H9 (cell line): ENCODE measurements around the gene ATG101. TPM values are rescaled to one million over a fixed set of nuclear protein-coding genes. Genes with fewer than 3 reads are reported as not detected.

Source experiments
- DNase-seq: peaks from one replicate; pipeline ENCODE4 v3.0.0-alpha.2; 2017
- H2AFZ ChIP-seq: one replicate; pipeline ENCODE4 v1.6.1; 2013; ENCODE audit warnings: mild to moderate bottlenecking, low read length, control low read depth, moderate library complexity
- H2AK5ac ChIP-seq: 2 replicates; pipeline ENCODE4 v1.6.1; 2013; ENCODE audit warnings: low read length, control low read depth, mixed read lengths; ENCODE audit not compliant: insufficient read length
- H2BK120ac ChIP-seq: one replicate; pipeline ENCODE4 v1.6.1; 2013; ENCODE audit warnings: low read depth, mild to moderate bottlenecking, low read length, control low read depth, inconsistent platforms; ENCODE audit not compliant: poor library complexity, severe bottlenecking
- H2BK12ac ChIP-seq: 2 replicates; pipeline ENCODE4 v1.6.1; 2013; ENCODE audit warnings: low read length, control low read depth, mixed read lengths, low read depth; ENCODE audit not compliant: insufficient read length
- H2BK15ac ChIP-seq: 2 replicates; pipeline ENCODE4 v1.6.1; 2013; ENCODE audit warnings: low read depth, low read length, control low read depth
- H2BK20ac ChIP-seq: one replicate; pipeline ENCODE4 v1.6.1; 2013; ENCODE audit warnings: low read depth, mild to moderate bottlenecking, low read length, control low read depth, inconsistent platforms; ENCODE audit not compliant: poor library complexity, severe bottlenecking
- H2BK5ac ChIP-seq: 2 replicates; pipeline ENCODE4 v1.6.1; 2013; ENCODE audit warnings: low read length, control low read depth, mixed read lengths; ENCODE audit not compliant: insufficient read length
- H3K14ac ChIP-seq: 2 replicates; pipeline ENCODE4 v1.6.1; 2013; ENCODE audit warnings: low read length, control low read depth; ENCODE audit not compliant: insufficient read depth
- H3K18ac ChIP-seq: 2 replicates; pipeline ENCODE4 v1.6.1; 2013; ENCODE audit warnings: low read depth, mild to moderate bottlenecking, mixed read lengths, low read length, control low read depth; ENCODE audit not compliant: insufficient read length
- H3K23ac ChIP-seq: 2 replicates; pipeline ENCODE4 v1.6.1; 2013; ENCODE audit warnings: low read length, control low read depth, mixed read lengths, low read depth; ENCODE audit not compliant: insufficient read length
- H3K23me2 ChIP-seq: 2 replicates; pipeline ENCODE4 v1.6.1; 2013; ENCODE audit warnings: low read depth, mild to moderate bottlenecking, mixed read lengths, low read length, control low read depth; ENCODE audit not compliant: insufficient read length, poor library complexity, severe bottlenecking
- H3K27ac ChIP-seq: 2 replicates; pipeline ENCODE4 v1.5.1; 2013; ENCODE audit warnings: low read length, control low read depth, mixed read lengths, low read depth; ENCODE audit not compliant: insufficient read length
- H3K27me3 ChIP-seq: 2 replicates; pipeline ENCODE4 v1.6.1; 2013; ENCODE audit warnings: low read length, control low read depth, inconsistent platforms; ENCODE audit not compliant: insufficient read depth
- H3K4ac ChIP-seq: 2 replicates; pipeline ENCODE4 v1.6.1; 2013; ENCODE audit warnings: low read depth, mild to moderate bottlenecking, control low read depth, inconsistent platforms, low read length, moderate library complexity
- H3K4me1 ChIP-seq: 2 replicates; pipeline ENCODE4 v1.6.1; 2013; ENCODE audit warnings: low read length, control low read depth, inconsistent platforms; ENCODE audit not compliant: insufficient read depth
- H3K4me2 ChIP-seq: 2 replicates; pipeline ENCODE4 v1.6.1; 2013; ENCODE audit warnings: low read length, control low read depth, mixed read lengths; ENCODE audit not compliant: insufficient read length, insufficient read depth
- H3K56ac ChIP-seq: 2 replicates; pipeline ENCODE4 v1.6.1; 2013; ENCODE audit warnings: low read depth, mild to moderate bottlenecking, mixed read lengths, low read length, control low read depth; ENCODE audit not compliant: insufficient read length
- H3K79me1 ChIP-seq: 2 replicates; pipeline ENCODE4 v1.6.1; 2013; ENCODE audit warnings: low read depth, mild to moderate bottlenecking, moderate library complexity, low read length, control low read depth, inconsistent platforms; ENCODE audit not compliant: insufficient read depth, poor library complexity, severe bottlenecking
- H3K79me2 ChIP-seq: 2 replicates; pipeline ENCODE4 v1.6.1; 2013; ENCODE audit warnings: low read length, control low read depth, inconsistent platforms; ENCODE audit not compliant: insufficient read depth
- H3K9ac ChIP-seq: 2 replicates; pipeline ENCODE4 v1.6.1; 2013; ENCODE audit warnings: low read length, control low read depth, mixed read lengths; ENCODE audit not compliant: insufficient read length; ENCODE audit errors: extremely low read depth
- H3K9me3 ChIP-seq: one replicate; pipeline ENCODE4 v1.6.1; 2013; ENCODE audit warnings: low read depth, low read length, inconsistent platforms; ENCODE audit not compliant: control insufficient read depth
- H3T11ph ChIP-seq: one replicate; pipeline ENCODE4 v1.6.1; 2013; ENCODE audit warnings: mild to moderate bottlenecking, low read length, control low read depth, inconsistent platforms
- H4K20me1 ChIP-seq: one replicate; pipeline ENCODE4 v1.6.1; 2013; ENCODE audit not compliant: control insufficient read depth, insufficient read length, insufficient read depth
- H4K5ac ChIP-seq: 2 replicates; pipeline ENCODE4 v1.6.1; 2013; ENCODE audit warnings: low read depth, mild to moderate bottlenecking, mixed read lengths, low read length, control low read depth; ENCODE audit not compliant: insufficient read length
- H4K8ac ChIP-seq: replicated peaks from 2 replicates; pipeline ENCODE4 v1.6.1; 2013; ENCODE audit warnings: low read length, control low read depth, mixed read lengths, low read depth; ENCODE audit not compliant: insufficient read length
- H4K91ac ChIP-seq: 2 replicates; pipeline ENCODE4 v1.6.1; 2013; ENCODE audit warnings: low read depth, mild to moderate bottlenecking, moderate library complexity, mixed read lengths, low read length, control low read depth; ENCODE audit not compliant: insufficient read length
- H3K27ac Mint-ChIP-seq, 3 experiments: 2 replicates in 2 of 3; 3 replicates in 1 of 3; pipeline ENCODE4 v1.8.0; 2020 to 2021; ENCODE audit warnings: mixed read lengths in 3 of 3, mild to moderate bottlenecking in 1 of 3, moderate library complexity in 1 of 3
- H3K27me3 Mint-ChIP-seq: 2 replicates; pipeline ENCODE4 v1.8.0; 2021; ENCODE audit warnings: low read depth, mild to moderate bottlenecking, moderate library complexity, mixed read lengths
- H3K36me3 Mint-ChIP-seq, 3 experiments: 2 replicates in 2 of 3; 3 replicates in 1 of 3; pipeline ENCODE4 v1.8.0; 2020 to 2021; ENCODE audit warnings: low read depth in 3 of 3, mixed read lengths in 3 of 3; ENCODE audit not compliant: insufficient read depth in 1 of 3
- H3K4me1 Mint-ChIP-seq, 2 experiments: 2 replicates each; pipeline ENCODE4 v1.8.0; 2020; ENCODE audit warnings: mixed read lengths in 2 of 2
- H3K4me3 Mint-ChIP-seq, 2 experiments: 2 replicates in 1 of 2; 3 replicates in 1 of 2; pipeline ENCODE4 v1.8.0; 2020 to 2021; ENCODE audit warnings: mild to moderate bottlenecking in 2 of 2, mixed read lengths in 2 of 2, moderate library complexity in 1 of 2
- H3K9me3 Mint-ChIP-seq, 2 experiments: 2 replicates in 1 of 2; 3 replicates in 1 of 2; pipeline ENCODE4 v1.8.0; 2020; ENCODE audit warnings: mild to moderate bottlenecking in 2 of 2, mixed read lengths in 2 of 2, moderate library complexity in 1 of 2
- WGBS: extraction: QIAGEN DNeasy Blood & Tissue Kit; methylation state at CpG from one replicate; pipeline ENCODE4 v1.1.7; 2013; ENCODE audit warnings: missing lambda C conversion rate, low lambda C conversion rate, mixed read lengths; ENCODE audit not compliant: insufficient read length; ENCODE audit errors: extremely low coverage; 5-methylcytosine and 5-hydroxymethylcytosine counted together
- total RNA-seq: library from RNA; stranded (reverse); gene quantifications from 2 replicates; pipeline ENCODE4 v1.2.1, GENCODE V29; 2021
- TF ChIP-seq, protein P1 (sequence below): fragments of 200-600 bp; sonication (generic); conservative IDR thresholded peaks from 3 replicates; pipeline ENCODE4 v1.8.0; 2021; ENCODE audit warnings: antibody characterized with exemption, mild to moderate bottlenecking

The ATG101 gene
- total RNA-seq, 1 experiment from 2014 or later, result 58.3 TPM

DNA sequence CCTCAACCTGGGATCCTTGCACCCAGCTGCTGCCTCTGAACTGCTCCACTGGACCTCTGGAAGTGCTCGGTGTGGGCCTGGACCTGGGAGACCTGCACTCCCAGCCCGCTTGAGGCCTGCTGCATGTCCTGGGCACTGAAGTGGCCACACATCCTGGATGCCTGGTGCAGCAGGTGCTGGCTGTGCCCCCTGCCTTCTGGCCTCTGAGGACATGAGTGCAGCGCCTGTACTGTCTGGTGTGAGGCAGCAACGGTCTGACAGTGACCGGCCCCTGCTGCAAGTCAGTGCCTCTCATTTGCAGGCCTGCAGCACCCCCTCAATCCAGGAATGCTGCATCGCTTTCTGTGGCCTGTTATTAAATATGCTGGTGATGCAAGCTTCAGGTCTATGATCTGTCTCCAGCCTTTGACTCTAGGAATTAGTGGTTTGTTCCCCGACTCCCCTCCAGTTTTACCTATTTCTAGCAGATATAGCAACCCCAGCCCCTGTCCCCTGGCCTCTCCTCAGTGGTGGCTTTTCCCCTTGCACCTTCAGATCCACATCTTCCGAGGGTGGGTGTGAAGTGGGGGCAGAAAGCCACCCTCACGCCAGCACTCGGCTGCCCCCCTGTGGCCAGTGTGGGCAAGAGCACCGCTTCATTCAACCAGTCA, 13.3 kb downstream of the ATG101 start:
- peaks cover under 1 to 12% (median 3%) of the 10 kb centered on the region in 3 experiments; a peak in 5 of 7 replicates for H3K36me3 Mint-ChIP-seq
- H3K27ac ChIP-seq, result no peak overlapping the region
- H3K9me3 Mint-ChIP-seq, result no peaks in the 10 kb centered on the region
- no peak overlapping the region for H3T11ph ChIP-seq
- no peak overlapping the region for H2BK5ac ChIP-seq
- no peak overlapping the region; the same call in 1 of the 2 replicates for H3K14ac ChIP-seq
- H3K79me2 ChIP-seq, result no peaks in the 10 kb centered on the region
- no peak overlapping the region for H2BK20ac ChIP-seq
- H2BK120ac ChIP-seq, result no peak overlapping the region
- H2AK5ac ChIP-seq, result no peak overlapping the region
- H4K8ac ChIP-seq, result no peak overlapping the region
- TF ChIP-seq, protein P1, sequence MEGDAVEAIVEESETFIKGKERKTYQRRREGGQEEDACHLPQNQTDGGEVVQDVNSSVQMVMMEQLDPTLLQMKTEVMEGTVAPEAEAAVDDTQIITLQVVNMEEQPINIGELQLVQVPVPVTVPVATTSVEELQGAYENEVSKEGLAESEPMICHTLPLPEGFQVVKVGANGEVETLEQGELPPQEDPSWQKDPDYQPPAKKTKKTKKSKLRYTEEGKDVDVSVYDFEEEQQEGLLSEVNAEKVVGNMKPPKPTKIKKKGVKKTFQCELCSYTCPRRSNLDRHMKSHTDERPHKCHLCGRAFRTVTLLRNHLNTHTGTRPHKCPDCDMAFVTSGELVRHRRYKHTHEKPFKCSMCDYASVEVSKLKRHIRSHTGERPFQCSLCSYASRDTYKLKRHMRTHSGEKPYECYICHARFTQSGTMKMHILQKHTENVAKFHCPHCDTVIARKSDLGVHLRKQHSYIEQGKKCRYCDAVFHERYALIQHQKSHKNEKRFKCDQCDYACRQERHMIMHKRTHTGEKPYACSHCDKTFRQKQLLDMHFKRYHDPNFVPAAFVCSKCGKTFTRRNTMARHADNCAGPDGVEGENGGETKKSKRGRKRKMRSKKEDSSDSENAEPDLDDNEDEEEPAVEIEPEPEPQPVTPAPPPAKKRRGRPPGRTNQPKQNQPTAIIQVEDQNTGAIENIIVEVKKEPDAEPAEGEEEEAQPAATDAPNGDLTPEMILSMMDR, result peak; percentile 98
- H3K79me1 ChIP-seq, result no peaks in the 10 kb centered on the region
- no peak overlapping the region for H3K56ac ChIP-seq
- no peaks in the 10 kb centered on the region for H3K23me2 ChIP-seq
- H3K27ac Mint-ChIP-seq, result no peak overlapping the region; a peak in 1 of 7 replicates
- H3K9me3 ChIP-seq, result no peaks in the 10 kb centered on the region
- peaks cover 13 to 29% of the 10 kb centered on the region in 2 experiments for H3K4me1 Mint-ChIP-seq
- H4K91ac ChIP-seq, result no peak overlapping the region
- no CpG with 5 or more reads among the region's 11 CpGs for WGBS
- no peak overlapping the region for H3K4me3 Mint-ChIP-seq
- no peak overlapping the region for H3K4me2 ChIP-seq
- no peaks in the 10 kb centered on the region for H3K27me3 ChIP-seq
- H3K4ac ChIP-seq, result no peak overlapping the region
- H4K20me1 ChIP-seq, result no peaks in the 10 kb centered on the region
- H3K18ac ChIP-seq, result no peak overlapping the region
- no peaks in the 10 kb centered on the region; the same call in 1 of the 2 replicates for H3K4me1 ChIP-seq
- no peak overlapping the region for H2BK12ac ChIP-seq
- no peak overlapping the region for H3K23ac ChIP-seq
- DNase-seq, result peak; percentile 71
- H2BK15ac ChIP-seq, result no peak overlapping the region
- no peak overlapping the region for H2AFZ ChIP-seq
- peaks cover 2% of the 10 kb centered on the region for H3K27me3 Mint-ChIP-seq
- no peak overlapping the region for H3K9ac ChIP-seq
- H4K5ac ChIP-seq, result no peak overlapping the region
